Measurements from ENCODE around the gene IL17C.

Gene IL17C, protein sequence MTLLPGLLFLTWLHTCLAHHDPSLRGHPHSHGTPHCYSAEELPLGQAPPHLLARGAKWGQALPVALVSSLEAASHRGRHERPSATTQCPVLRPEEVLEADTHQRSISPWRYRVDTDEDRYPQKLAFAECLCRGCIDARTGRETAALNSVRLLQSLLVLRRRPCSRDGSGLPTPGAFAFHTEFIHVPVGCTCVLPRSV

GRCh38 chr16:88638323-88639230, at the start of gene IL17C:
Gene IL17C (plus strand): TSS chr16:88638572. CDS start chr16:88638642, 70 bp downstream.
- ChIA-PET CTCF (interaction anchor here (0.7 kb wide), 1 partner anchor 9 kb away, joined by 3 read pairs; no protein-coding TSS in a partner anchor), POLR2A (no interaction called here)
- TF ChIP-seq, protein P1, sequence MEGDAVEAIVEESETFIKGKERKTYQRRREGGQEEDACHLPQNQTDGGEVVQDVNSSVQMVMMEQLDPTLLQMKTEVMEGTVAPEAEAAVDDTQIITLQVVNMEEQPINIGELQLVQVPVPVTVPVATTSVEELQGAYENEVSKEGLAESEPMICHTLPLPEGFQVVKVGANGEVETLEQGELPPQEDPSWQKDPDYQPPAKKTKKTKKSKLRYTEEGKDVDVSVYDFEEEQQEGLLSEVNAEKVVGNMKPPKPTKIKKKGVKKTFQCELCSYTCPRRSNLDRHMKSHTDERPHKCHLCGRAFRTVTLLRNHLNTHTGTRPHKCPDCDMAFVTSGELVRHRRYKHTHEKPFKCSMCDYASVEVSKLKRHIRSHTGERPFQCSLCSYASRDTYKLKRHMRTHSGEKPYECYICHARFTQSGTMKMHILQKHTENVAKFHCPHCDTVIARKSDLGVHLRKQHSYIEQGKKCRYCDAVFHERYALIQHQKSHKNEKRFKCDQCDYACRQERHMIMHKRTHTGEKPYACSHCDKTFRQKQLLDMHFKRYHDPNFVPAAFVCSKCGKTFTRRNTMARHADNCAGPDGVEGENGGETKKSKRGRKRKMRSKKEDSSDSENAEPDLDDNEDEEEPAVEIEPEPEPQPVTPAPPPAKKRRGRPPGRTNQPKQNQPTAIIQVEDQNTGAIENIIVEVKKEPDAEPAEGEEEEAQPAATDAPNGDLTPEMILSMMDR (IDR thresholded peaks at IDR 0.05; ENCODE audit: insufficient read depth, low read length, missing control alignments), result no peak
- H3K4me3 ChIP-seq (ENCODE audit: low read depth, low read length), result no peak within 1 kb of the TSS
- no peak for DNase-seq (ENCODE audit: low read depth, low spot score)

GRCh38 chr16:88588754-88589153, 49.6 kb upstream of the IL17C start:
- ChIA-PET CTCF (interaction anchor here (1.6 kb wide), 1 partner anchor 18 kb away, joined by 3 read pairs; no protein-coding TSS in a partner anchor), POLR2A (no interaction called here)
- no peak overlapping the region for H3K4me3 ChIP-seq (ENCODE audit: low read depth, low read length)
- TF ChIP-seq, protein P1 (IDR thresholded peaks at IDR 0.05; ENCODE audit: insufficient read depth, low read length, missing control alignments), result no peak
- no peak for DNase-seq (ENCODE audit: low read depth, low spot score)

DNA sequence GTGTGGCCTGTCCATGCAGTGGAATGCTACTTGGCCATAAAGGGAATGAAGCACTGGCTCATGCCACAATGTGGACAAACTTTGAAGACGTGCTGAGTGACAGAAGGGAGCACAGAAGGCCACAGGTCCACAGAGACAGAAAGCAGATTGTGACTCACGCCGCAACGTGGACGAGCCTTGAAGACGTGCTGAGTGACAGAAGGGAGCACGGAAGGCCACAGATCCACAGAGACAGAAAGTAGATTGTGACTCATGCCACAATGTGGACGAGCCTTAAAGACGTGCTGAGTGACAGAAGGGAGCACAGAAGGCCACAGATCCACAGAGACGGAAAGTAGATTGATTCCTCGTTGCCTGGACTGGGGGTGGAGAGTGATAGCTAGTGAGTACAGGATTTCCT, 48.9 kb upstream of the IL17C start:
- TF ChIP-seq, protein P1 (IDR thresholded peaks at IDR 0.05; ENCODE audit: insufficient read depth, low read length, missing control alignments), result no peak
- POLR2A ChIA-PET, result no interaction called here
- CTCF ChIA-PET, result no interaction called here
- no peak overlapping the region for H3K4me3 ChIP-seq (ENCODE audit: low read depth, low read length)
- no peak for DNase-seq (ENCODE audit: low read depth, low spot score)

DNA sequence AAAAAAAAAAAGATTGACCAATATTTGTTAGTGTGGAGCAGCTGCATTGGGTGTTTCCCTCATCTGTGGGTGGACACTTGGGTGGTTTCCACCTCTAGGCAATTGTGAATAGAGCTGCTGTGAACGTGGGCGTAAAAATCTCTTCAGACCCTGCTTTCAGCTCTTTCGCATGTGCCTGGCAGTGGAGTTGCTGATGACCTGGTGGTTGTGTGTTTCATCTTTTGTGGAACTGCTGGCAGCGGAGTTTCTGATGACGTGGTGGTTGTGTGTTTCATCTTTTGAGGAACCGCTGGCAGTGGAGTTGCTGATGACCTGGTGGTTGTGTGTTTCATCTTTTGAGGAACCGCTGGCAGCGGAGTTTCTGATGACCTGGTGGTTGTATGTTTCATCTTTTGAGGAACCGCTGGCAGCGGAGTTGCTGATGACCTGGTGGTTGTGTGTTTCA, 46.8 kb upstream of the IL17C start:
- ChIA-PET POLR2A (no interaction called here), CTCF (no interaction called here)

GRCh38 chr16:88593061-88593460, 45.3 kb upstream of the IL17C start:
- TF ChIP-seq, protein P1 (IDR thresholded peaks at IDR 0.05; ENCODE audit: insufficient read depth, low read length, missing control alignments), result no peak
- H3K4me3 ChIP-seq (ENCODE audit: low read depth, low read length), result no peak overlapping the region
- POLR2A ChIA-PET, result no interaction called here
- no peak for DNase-seq (ENCODE audit: low read depth, low spot score)
- CTCF ChIA-PET, result interaction anchor here (0.8 to 0.9 kb wide), 2 partner anchors 9 to 23 kb away, joined by 3 read pairs; partner anchors contain the start of gene ZC3H18

More for the DNA sequence above, 46.8 kb upstream of the IL17C start:
- no peak overlapping the region for H3K4me3 ChIP-seq (ENCODE audit: low read depth, low read length)
- DNase-seq (ENCODE audit: low read depth, low spot score), result no peak
- TF ChIP-seq, protein P1 (IDR thresholded peaks at IDR 0.05; ENCODE audit: insufficient read depth, low read length, missing control alignments), result no peak

GRCh38 chr16:88593489-88593888, 44.9 kb upstream of the IL17C start:
- H3K4me3 ChIP-seq (ENCODE audit: low read depth, low read length), result no peak overlapping the region
- DNase-seq (ENCODE audit: low read depth, low spot score), result no peak
- ChIA-PET POLR2A (no interaction called here), CTCF (interaction anchor here (0.9 kb wide), 1 partner anchor 9 kb away, joined by 3 read pairs; no protein-coding TSS in a partner anchor)
- TF ChIP-seq, protein P1 (IDR thresholded peaks at IDR 0.05; ENCODE audit: insufficient read depth, low read length, missing control alignments), result no peak

All from AG04449 (cell line).